Epithelial cell of esophagus (primary cell): ENCODE data around the gene SRD5A1.

Experiments used
- DNase-seq: peaks from one replicate; pipeline ENCODE4 v3.0.0; 2010; ENCODE audit warnings: low read depth
- H3K4me3 ChIP-seq: 2 replicates; pipeline ENCODE4 v1.5.1; 2011; ENCODE audit warnings: mild to moderate bottlenecking, low read length, control low read depth
- CTCF ChIP-seq: IDR thresholded peaks from 2 replicates; pipeline ENCODE4 v1.5.1; 2011; ENCODE audit warnings: low read depth, mild to moderate bottlenecking, low read length, control low read depth, inconsistent platforms; ENCODE audit not compliant: insufficient read depth; ENCODE audit errors: missing control alignments

SRD5A1 gene

GRCh38 chr5:6587171-6587570 is 46.1 kb upstream of the SRD5A1 start:
- TF ChIP-seq CTCF, result no peak
- DNase-seq, result no peak
- H3K4me3 ChIP-seq, result no peak overlapping the region

GRCh38 chr5:6590581-6590980 is 42.7 kb upstream of the SRD5A1 start:
- no peak for DNase-seq
- no peak overlapping the region for H3K4me3 ChIP-seq
- no peak for TF ChIP-seq CTCF

- no peak for TF ChIP-seq CTCF
- DNase-seq, result no peak
- no peak overlapping the region for H3K4me3 ChIP-seq
Measured at GRCh38 chr5:6591671-6592288, 41.5 kb upstream of the SRD5A1 start.

- no peak for TF ChIP-seq CTCF
- no peak overlapping the region for H3K4me3 ChIP-seq
- peak; percentile 49 for DNase-seq
Measured at GRCh38 chr5:6592601-6593000, 40.6 kb upstream of the SRD5A1 start.

- H3K4me3 ChIP-seq, result no peak overlapping the region
- no peak for DNase-seq
- TF ChIP-seq CTCF, result no peak
Measured at GRCh38 chr5:6593148-6594016, 39.9 kb upstream of the SRD5A1 start.

- no peak for TF ChIP-seq CTCF
- no peak overlapping the region for H3K4me3 ChIP-seq
- no peak for DNase-seq
Measured at GRCh38 chr5:6594066-6594465, 39.2 kb upstream of the SRD5A1 start.

GRCh38 chr5:6595405-6595804 is 37.8 kb upstream of the SRD5A1 start:
- H3K4me3 ChIP-seq, result no peak overlapping the region
- DNase-seq, result peak; percentile 11
- no peak for TF ChIP-seq CTCF
